Stimulated activated CD4-positive, alpha-beta T cell treated with anti-CD3 and anti-CD28 coated beads, Interleukin-2, amount 100 ng/mL, for 4 hours (primary cell): ENCODE data around the gene CCDC178.
"Not testable (repeated sequence)": the region's sequence is repeated elsewhere in the genome, so short reads cannot be mapped to it uniquely, and the experiment has no call there.

Source experiments
- DNase-seq: peaks from one replicate; pipeline ENCODE4 v3.0.0-alpha.2; 2020; ENCODE audit warnings: low read depth

Gene CCDC178

GRCh38 chr18:33440060-33441043 is at the start of gene CCDC178:
TSS of gene CCDC178 (minus strand) at chr18:33440721. CDS start at chr18:33412088, 28,633 bp downstream.
- DNase-seq = no peak

GRCh38 chr18:33483908-33484307 is 43.4 kb upstream of the CCDC178 start:
- DNase-seq = no peak

GRCh38 chr18:33472509-33472908 is 32.0 kb upstream of the CCDC178 start:
- DNase-seq = no peak

GRCh38 chr18:33470216-33470615 is 29.7 kb upstream of the CCDC178 start:
- no peak for DNase-seq

GRCh38 chr18:33469699-33470098 is 29.2 kb upstream of the CCDC178 start:
- no peak for DNase-seq

GRCh38 chr18:33467531-33467930 is 27.0 kb upstream of the CCDC178 start:
- DNase-seq = no peak

- no peak for DNase-seq
These were observed 26.3 kb upstream of the CCDC178 start for GRCh38 chr18:33466822-33467221.

- DNase-seq = no peak
These were observed 20.2 kb upstream of the CCDC178 start for GRCh38 chr18:33460681-33461080.

GRCh38 chr18:33459612-33460011 is 19.1 kb upstream of the CCDC178 start:
- no peak for DNase-seq

GRCh38 chr18:33446604-33447003 is 6.1 kb upstream of the CCDC178 start:
- no peak for DNase-seq

GRCh38 chr18:33444709-33445108 is 4.2 kb upstream of the CCDC178 start:
- DNase-seq = no peak

GRCh38 chr18:33432857-33433256 is 7.7 kb downstream of the CCDC178 start:
- DNase-seq = no peak

GRCh38 chr18:33427549-33427948 is 13.0 kb downstream of the CCDC178 start:
- DNase-seq = no peak

GRCh38 chr18:33424266-33424946 is 16.1 kb downstream of the CCDC178 start:
- DNase-seq = no peak

GRCh38 chr18:33421225-33421624 is 19.3 kb downstream of the CCDC178 start:
- no peak for DNase-seq

GRCh38 chr18:33404244-33404873 is 36.2 kb downstream of the CCDC178 start:
- no peak for DNase-seq

- DNase-seq = not testable (repeated sequence)
These were observed 41.6 kb downstream of the CCDC178 start for GRCh38 chr18:33398939-33399338.

GRCh38 chr18:33375829-33376228 is 64.7 kb downstream of the CCDC178 start:
- DNase-seq = no peak

- no peak for DNase-seq
These were observed 68.1 kb downstream of the CCDC178 start for GRCh38 chr18:33372442-33372841.

- no peak for DNase-seq
These were observed 70.6 kb downstream of the CCDC178 start for GRCh38 chr18:33369711-33370449.

GRCh38 chr18:33356735-33357134 is 83.8 kb downstream of the CCDC178 start:
- DNase-seq = no peak

- no peak for DNase-seq
These were observed 84.8 kb downstream of the CCDC178 start for GRCh38 chr18:33355756-33356155.
